GM12801 (cell line): ENCODE measurements around the gene CAMP.

Experiments
- TF ChIP-seq, protein P1 (sequence below): IDR thresholded peaks from one replicate; pipeline ENCODE4 v1.5.1; 2011; ENCODE audit warnings: control low read depth; ENCODE audit not compliant: insufficient read length; ENCODE audit errors: extremely low read depth

Gene CAMP

GRCh38 chr3:48233542-48233941 is 10.2 kb downstream of the CAMP start:
- TF ChIP-seq, protein P1, sequence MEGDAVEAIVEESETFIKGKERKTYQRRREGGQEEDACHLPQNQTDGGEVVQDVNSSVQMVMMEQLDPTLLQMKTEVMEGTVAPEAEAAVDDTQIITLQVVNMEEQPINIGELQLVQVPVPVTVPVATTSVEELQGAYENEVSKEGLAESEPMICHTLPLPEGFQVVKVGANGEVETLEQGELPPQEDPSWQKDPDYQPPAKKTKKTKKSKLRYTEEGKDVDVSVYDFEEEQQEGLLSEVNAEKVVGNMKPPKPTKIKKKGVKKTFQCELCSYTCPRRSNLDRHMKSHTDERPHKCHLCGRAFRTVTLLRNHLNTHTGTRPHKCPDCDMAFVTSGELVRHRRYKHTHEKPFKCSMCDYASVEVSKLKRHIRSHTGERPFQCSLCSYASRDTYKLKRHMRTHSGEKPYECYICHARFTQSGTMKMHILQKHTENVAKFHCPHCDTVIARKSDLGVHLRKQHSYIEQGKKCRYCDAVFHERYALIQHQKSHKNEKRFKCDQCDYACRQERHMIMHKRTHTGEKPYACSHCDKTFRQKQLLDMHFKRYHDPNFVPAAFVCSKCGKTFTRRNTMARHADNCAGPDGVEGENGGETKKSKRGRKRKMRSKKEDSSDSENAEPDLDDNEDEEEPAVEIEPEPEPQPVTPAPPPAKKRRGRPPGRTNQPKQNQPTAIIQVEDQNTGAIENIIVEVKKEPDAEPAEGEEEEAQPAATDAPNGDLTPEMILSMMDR = no peak

DNA sequence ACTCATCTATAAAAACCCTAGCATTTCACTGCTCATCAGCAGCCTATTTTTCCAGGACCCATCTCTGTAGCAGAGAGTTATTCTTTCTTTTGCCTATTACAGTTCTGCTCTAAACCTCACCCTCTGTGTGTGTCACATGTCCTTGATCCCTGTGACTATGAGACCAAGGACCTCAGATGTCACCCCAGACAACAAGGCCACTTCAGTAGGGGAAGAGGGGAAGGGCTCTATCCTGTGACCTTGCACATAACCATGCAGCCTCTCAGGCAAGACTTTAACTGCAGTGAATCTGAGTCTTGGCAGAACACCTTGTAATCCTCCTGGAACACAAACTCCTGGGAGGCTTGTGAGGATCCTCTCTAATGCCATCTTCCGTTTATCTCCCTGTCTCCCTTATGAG is 13.2 kb downstream of the CAMP start:
- TF ChIP-seq, protein P1 = no peak

DNA sequence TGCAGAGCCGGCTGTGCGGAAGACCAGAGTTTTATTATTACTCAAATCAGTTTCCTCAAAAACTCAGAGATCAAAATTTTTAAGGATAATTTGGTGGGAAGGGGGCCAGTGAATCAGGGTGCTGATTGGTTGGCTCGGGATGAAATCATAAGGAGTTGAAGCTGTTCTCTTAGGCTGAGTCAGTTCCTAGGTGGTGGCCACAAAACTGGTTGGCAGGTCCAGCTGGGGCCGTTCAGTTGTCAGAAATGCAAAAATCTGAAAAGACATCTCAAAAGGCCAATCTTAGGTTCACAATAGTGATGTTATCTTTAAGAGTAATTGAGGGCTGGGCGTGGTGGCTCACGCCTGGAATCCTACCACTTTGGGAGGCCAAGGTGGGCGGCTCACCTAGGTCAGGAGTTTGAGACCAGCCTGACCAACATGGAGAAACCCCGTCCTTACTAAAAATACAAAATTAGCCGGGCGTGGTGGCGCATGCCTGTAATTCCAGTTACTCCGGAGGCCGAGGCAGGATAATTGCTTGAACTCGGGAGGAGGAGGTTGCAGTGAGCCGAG is 15.3 kb downstream of the CAMP start:
- TF ChIP-seq, protein P1 = no peak

DNA sequence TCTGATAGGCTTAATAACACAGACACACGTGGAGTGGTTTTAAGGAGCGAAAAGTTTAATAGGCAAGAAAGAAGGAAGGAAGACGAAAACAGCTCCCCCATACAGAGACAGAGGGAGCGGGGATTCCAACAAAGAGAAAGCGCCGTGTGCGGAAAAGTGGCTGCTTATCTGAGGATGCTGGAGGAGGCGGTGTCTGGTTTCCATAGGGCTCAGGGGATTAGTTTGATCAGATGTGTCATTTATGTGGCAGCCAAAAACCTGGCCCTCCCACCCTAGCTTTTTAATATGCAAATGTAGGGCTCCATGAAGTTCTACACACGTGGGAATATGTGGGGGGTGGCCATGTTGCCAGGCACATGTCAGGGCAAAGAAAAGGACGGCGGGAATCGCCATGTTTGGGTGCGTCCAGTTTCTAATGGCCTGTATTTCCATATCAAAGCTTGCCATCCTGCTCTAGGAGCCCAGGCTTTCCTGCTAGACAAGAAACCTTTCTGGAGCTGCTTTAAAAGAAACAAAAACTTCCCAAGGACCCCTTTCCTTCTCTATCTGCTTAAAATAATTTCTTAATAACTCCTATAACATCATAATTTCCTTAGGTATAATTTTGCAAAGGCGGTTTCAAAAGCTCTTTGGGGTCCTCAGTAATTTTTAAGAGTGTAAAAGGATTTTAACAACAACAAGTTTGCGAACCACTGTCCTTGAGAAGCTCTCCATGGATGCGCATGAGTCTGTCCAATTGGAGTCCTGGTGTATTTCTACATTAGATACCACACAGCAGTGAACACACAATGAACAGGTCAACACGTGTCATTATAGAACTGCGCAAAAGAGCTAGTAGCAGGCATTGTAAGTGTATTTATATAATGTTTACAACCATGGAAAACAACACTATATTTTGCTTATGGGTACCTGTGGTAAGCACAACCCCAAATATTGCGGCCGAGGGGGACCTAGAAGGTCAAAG is 17.0 kb downstream of the CAMP start:
- TF ChIP-seq, protein P1 = no peak

- TF ChIP-seq, protein P1 = no peak
Observed at GRCh38 chr3:48241796-48242455, 18.6 kb downstream of the CAMP start.

- TF ChIP-seq, protein P1 = no peak
Observed at GRCh38 chr3:48243886-48244285, 20.6 kb downstream of the CAMP start.

DNA sequence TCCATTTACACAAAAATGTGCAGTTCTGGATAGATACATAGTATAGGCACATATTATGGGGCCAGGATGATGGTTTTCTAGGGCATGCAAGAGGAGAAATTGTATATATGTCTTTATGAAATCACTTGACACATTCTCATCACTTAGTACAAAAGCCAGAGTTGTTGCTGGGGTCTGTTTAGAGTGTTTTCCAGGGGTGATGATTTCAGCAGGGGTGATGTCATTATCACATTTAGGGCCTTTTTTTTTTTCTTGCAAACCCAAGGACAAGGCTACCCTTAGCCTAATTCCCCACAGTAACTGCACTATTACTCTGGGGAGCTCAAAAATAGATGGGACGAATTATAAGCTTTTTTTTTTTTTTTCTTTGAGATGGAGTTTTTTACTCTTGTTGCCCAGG is 21.2 kb downstream of the CAMP start:
- TF ChIP-seq, protein P1 = no peak
